GM18502 (cell line): Measurements from ENCODE around the gene AIP.
"Not testable (repeated sequence)": the region's sequence is repeated elsewhere in the genome, so short reads cannot be mapped to it uniquely, and the experiment has no call there.

Experiments
- ATAC-seq: cut with Tn5 transposase; IDR thresholded peaks from one replicate; pipeline ENCODE4 v1.9.1; 2021; ENCODE audit warnings: mild to moderate bottlenecking; ENCODE audit not compliant: unreplicated experiment, poor library complexity

The AIP gene

GRCh38 chr11:67445515-67445914 is 37.3 kb upstream of the AIP start:
- no peak for ATAC-seq

DNA sequence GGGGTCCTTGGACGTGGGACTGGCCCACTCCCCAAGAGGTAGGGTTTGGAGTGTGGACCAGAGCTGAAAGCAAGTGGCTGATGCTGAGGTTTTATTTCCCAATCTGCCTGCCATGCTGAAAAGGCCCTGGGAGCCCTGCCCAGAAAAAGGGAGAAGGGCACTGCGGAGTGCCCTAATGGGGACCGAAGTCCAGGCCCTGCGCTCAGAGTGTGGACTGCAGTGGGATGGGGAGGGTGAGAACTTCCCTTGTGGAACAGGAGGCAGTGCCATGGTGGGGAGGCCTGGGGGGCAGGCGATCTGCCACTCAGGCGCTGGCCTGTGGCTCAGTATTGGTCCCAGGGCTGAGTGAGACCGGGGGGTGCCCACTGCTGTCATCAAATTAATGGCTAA is 34.6 kb upstream of the AIP start:
- no peak for ATAC-seq

DNA sequence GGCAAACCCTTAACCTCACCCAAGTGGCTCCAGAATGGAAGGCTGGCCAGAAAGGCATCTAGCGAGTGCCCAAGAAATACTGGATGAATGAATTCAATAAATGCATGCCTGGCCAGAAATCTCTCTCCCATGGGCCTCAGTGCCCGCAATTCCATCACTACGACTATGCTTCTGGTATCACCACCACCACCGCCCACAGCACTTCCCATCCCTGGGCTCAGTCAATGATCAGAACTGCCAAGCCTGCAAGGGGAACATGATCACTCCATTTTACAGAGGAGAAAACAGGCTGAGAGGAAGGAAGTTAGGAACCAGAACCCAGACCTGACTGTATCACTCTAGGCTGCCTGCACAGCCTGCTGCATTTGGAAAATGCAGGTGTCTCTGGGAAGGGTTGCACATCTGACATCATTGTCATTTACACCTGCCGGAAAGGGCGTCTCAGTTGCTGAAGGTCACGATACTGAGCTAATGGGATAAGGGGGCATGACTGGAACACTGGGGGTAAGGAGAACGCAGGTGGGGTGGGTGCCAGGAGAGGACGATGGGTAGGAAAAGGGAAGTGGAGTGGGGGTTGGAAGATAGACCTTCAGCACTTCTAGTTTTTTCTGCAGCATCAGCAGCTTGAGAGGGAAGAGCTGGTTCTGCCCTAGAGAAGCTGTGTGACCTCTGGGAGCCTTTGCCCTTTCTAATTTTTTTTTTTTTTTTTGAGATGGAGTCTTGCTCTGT is 33.5 kb upstream of the AIP start:
- ATAC-seq = no peak

DNA sequence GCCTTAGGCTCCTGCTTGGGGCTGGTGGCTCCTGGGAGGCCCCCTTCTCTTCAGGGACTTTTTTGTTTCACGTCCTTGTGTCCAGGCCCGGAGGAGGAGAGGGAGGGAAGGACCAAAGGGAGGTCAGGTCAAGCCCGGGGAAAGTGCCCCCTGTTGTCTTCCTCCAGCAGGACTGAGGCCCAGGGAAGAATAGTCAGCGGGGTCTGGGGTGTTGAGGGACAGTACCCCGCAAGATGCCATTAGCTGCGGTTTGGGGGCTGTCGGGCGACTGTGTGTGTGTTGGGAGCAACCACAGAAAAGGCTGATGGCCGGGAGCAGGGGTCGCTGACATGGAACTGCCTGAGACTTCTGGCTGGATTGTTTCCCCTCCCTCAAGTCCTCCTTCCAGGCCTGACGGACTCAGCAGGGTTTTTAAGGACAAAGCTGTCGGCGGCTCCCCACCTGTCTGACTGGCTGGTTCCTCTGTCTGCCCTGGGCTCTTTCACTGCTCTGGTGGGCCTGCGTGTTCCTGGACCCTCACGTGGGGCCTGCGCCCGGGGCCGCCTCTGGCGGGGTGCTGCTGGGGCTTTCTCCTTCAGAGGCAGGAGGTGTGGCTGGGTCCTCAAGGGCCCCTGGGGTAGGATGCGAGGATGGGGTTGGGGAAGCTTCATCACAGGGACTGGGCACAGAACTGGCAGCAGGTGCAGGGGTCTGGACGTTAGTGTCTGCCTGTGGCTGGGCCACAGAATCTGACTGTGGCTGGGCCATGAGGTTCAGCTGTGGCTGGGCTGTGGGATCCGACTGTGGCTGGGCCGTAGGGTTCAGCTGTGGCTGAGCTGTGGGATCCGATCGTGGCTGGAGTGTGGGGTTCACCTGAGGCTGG is 31.8 kb upstream of the AIP start:
- no peak for ATAC-seq

GRCh38 chr11:67451658-67451976 is 31.2 kb upstream of the AIP start:
- no peak for ATAC-seq

- no peak for ATAC-seq
These were observed 30.5 kb upstream of the AIP start, which contains the start of gene GPR152 for GRCh38 chr11:67452141-67452952. Gene GPR152 (minus strand): TSS chr11:67452729. CDS start chr11:67452724, 5 bp downstream.

DNA sequence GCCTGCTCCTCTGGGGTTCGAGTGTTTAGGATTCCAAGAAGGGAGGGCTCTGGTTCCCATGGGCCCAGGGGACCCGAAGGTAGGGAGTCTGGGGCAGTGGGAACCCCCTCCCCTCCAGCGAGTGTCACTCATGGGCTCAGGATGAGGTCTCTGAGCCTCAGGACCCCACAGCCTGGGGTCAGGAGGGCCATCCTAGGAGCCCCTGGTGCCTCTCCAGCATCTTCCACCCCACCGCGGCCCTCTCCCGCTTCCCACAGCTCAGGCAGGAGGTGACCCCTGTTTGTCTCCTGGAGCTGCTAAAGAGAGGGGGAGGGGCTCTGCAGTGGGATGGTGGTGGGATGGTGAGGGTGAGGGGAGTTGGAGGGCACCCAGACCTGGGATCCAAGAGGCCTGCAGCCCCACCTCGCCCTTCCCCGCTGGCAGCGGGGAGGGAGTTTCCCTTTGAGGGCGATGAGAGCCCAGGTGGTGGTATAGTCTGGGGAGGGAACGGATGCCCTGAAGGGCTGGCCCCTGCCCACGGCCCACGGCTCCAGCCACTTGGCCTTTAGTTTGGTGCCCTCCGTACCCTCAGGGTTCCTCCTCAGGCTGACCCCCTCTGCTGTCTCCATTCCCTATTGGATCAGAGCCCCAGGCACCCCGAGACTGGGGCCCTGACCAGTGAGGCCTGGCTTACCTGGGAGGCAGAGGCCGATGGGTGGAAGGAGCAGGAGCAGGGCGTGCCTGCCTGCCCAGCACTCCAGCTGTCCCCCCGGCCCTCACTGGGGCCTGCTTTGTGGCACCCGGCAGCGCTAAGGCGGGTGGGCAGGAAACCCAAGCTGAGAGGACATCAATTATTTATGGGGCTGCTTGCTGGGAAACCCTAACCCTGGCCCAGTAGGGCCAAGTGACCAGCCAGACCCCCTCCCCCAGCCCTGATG is 28.8 kb upstream of the AIP start:
- ATAC-seq = no peak

DNA sequence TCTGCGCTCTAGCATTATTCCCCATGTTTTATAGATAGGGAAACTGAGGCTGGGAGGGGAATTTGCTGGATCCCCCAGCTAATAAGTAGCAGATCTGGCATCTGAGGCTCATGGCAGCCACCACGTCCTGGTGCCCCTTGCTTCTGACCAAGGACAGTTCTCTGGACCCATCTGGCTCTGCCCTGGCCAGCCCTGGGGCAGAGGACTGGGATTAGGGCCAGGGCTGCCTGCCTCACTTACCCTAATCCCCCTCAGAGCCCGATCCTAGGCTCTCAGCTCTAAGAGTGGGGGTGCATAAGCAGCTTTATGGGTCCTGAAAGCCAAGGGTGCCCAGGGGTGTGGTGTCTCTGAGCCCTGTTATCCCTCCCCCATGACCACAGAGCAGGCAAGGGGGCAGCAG is 27.8 kb upstream of the AIP start, which contains the start of gene CABP4:
Gene CABP4, plus strand, starts transcription at position 301 of the 400 bp plus-strand sequence. Its CDS starts 70 bp downstream, at position 371.
- no peak for ATAC-seq

DNA sequence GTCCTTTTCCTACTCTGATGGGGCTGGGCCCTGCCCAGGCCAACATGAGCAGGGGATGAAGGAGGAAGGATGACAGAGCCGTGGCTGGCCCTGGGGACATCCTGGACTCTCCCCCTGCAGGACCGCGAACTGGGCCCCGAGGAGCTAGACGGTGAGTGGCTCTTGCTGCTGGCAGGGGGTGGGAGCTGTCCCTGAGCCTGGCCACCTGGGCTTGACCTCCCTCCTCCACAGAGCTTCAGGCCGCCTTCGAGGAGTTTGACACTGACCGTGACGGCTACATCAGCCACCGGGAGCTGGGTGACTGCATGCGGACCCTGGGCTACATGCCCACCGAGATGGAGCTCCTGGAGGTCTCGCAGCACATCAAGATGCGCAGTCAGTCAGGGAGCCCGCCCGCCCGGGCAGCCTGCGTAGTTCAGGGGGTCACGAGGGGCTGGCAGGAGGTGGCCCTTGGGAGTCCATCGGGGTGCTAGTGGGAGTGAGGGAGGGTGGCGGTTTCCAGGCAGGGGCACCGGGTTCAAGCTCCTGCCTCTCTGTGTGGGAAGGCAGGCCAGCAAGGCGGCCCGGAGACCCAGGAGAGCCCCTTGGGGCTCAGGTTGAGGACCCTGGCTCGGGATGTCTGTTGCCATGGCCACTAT is 26.6 kb upstream of the AIP start:
- ATAC-seq = no peak

DNA sequence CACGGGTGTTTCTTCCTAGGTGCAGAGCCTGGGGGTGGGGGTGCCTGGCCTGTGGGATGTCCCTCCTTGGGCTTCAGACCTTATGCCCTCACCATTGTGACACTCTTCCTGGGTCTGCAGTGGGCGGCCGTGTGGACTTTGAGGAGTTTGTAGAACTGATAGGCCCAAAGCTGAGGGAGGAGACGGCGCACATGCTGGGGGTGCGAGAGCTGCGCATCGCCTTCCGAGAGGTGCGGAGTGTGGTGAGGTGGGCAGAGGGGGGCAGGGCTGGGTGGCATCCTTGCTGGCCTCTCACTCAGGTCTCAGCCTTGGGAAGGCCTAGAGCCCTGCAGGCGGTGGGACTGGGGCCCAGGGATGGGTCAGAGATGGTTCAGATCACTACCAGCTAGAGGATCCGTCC is 25.4 kb upstream of the AIP start:
- no peak for ATAC-seq

GRCh38 chr11:67458266-67458665 is 24.6 kb upstream of the AIP start:
- ATAC-seq = no peak

GRCh38 chr11:67463186-67463585 is 19.6 kb upstream of the AIP start:
- ATAC-seq = no peak

- ATAC-seq = no peak
These were observed 19.0 kb upstream of the AIP start for GRCh38 chr11:67463680-67464410.

DNA sequence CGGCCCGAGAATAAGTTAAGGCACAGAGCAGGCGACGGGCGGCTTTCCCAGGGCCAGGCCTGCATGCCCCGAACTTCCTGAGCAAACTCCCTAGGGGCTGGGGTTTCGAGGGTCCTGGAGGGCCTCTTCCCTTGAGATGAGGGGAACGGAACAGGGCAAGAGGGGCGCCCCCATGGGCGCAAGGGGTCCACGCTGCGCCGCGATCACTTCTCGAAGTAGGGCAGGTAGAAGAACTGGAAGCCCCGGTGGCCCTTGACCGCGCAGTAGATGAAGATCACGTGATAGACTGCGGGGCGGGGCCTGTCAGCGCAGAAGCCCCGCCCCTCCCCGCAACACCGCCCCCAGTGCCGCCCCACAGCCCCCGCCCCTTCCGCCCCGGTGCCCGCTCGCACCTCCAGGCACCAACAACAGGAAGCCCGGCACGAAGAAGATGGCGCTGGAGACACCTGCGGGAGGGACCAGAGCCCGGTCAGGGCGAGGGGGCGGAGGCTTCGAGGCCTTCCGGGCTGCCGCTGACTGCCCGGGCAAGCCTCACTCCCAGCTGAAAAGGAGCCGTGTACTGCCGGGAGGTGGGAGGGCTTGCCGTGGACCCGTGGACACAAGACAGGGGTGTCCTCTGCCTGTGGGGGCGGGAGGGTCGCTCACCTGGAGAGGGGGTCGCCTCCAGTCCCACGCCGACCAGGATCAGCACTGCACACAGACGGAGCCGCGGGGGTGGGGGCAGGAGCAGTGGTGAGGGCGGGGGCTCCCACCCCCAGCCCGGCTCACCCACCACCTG is 18.2 kb upstream of the AIP start:
- ATAC-seq = peak; percentile 62

DNA sequence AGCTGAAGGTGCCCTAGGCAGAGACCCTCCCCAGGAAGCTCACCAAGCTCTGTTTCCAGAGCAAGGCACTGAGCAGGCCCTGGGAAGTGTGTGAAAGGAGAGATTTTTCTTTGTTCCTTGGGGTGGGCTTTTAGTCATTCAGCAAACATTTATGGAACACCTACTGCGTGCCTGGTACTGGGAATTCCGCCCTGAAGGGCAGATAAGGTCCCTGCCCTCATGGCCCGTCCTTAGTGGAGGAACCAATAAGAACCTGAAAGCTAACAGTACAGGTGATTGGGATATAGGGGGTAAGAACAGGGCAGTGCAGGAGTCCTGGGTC is 17.7 kb upstream of the AIP start:
- no peak for ATAC-seq

GRCh38 chr11:67465530-67465929 is 17.3 kb upstream of the AIP start:
- ATAC-seq = not testable (repeated sequence)

- ATAC-seq = no peak
These were observed 16.5 kb upstream of the AIP start for GRCh38 chr11:67466367-67466766.
